NCI-H526 (cell line): Measurements from ENCODE around the gene CYB5B.
A peak's percentile ranks its signal among the peaks of the same experiment; 100 is the strongest.

ENCODE experiments used
- DNase-seq, 2 experiments: peaks; one replicate each; lab custom pipeline; 2025; lab: John Stamatoyannopoulos, UW

CYB5B gene

DNA sequence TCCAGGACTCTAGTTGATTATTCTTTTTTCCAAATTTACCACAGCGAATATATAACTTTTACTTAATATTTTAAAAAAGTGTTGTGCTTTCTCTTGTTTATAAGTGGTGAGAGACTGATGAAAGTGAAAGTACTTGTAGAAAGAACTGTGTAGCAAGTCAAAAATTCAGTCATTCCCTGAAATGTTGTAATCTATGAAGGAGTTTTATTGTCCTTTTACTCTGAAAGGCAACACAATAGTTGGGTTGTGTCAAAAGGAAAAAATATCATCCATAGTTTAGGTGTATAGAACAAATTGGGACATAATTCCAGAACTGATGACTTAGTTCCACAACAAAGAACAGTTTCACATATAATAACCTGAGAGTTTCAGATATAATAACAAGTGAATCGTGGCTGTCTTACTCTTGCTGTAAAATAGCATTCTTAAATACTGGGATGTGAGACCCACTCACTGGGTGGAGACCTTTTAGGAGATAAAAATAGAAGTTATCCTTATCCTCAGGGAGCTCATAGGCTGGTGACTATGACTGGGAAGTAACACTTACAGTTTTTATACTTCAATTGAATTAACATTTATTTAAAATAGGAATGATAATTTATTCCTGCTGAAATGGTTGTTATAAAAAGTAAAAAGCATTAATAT, 20.6 kb downstream of the CYB5B start:
- DNase-seq = no peak

DNA sequence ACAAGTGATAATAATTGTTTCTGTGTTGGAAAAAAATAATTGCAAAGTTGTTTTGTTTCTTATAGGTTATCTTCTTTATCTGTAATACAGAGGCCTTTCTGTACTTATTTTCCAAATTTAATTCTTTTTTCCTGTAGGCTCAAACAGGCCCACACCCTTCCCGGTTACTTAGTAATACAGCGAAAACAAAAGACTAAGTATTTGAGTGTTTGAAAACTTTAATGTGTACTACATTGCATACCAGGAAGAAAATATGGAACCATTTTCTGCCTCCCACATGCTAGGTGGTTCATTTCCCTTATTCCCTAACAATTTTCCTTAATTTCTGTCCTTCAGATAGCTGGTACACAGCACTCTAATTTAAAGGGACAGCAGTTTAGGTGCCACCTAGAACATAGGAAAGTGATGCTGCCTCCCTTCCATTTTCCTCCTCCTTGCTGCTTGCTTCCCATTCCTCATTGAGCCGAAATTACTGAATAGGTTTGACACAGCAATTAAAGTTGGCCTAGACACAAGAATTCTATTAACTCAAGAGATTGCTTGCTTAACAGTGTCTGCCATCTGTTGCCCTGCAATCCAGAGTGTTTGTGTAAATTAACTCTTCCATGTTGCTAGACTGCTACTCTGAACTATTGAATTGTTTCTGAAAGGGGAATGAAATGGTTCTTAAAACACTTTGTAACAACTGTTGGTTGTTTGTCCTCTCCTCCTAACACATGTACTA, 24.2 kb downstream of the CYB5B start:
- DNase-seq = no peak

DNA sequence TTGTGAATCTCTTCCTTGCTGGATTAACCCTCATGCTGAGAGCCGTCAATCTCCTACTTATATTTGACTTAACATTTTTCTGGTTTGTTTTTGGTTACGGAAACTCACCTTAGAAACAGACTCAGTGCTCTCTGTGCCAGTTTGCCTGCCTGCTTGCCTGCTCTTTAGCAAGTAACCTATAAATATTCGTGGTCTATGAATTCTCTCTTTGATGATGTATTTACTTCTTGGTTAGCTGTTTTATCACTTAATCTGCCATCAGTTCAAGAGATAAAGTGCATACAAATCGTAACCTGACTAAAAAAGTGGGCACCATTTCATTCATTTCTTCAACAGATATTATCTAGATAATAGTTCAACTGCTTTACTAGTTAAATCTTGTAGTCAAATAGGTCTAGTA, 26.7 kb downstream of the CYB5B start:
- no peak for DNase-seq

DNA sequence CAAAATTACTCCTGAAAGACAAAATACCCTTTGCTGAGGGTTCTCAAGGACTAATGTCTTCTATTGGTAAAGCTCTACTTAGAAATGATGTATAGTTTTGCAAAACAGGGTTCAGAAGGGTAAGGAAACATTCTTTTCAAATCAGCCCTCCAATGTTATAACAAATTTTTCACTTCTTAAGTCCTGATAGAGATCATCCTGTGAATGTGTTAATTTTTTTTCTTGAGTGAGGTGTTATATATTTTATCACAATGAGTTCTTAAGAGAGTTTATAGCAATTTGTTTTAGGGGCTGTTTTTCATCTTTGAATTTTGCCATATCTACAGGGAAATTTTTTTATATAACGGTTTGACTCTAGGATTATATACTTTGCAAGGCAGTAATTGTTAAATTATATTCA, 29.5 kb downstream of the CYB5B start:
- DNase-seq = no peak

DNA sequence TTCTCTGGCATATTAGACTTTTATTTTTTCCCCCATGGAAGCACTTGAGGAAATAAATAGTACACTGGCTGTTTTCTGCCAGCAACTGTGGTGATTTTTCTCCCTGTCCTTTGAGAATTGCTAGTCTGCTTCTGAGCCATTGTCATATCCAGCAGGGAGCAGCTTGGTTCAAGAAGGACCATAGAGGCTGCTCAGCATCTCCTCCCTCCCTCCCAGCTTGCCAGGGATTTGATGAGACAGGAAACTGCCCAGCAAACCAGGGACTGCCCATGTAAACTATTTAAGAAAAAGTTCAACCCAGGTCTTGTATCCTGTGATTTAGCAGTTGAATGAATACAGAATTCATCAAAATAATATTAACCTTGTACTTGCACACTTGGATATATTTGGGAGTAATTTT, 39.5 kb downstream of the CYB5B start:
- no peak for DNase-seq

DNA sequence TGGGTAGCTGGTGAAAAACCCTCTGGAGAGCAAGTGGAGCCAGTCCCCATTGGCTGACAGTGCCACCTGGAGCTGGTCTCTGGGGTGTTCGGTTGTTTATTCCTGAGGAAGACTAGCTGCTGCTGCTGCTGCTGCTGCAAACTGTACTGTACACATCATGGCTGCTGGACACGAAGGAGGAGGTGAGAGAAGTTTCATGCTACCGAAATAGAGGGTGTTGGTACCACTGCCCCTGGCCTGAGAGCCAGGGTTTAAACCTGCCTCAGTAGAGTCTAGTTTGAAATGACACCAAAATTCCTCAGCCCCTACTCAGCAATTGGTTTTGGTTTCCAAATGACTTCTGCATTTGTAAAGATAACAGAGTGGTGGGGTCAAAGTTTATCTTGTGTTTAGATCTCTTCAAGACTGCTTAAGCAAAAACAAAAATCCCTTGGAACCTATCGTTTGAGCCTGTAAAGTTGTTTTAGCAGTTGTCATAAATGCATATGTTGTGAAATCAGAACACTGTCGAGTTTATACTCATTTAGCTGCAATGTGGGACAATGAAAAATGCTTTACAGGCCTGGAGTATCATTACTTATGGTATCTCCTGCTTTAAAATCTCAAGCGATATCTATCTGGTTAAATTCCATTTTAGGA, 40.8 kb downstream of the CYB5B start:
- no peak for DNase-seq

DNA sequence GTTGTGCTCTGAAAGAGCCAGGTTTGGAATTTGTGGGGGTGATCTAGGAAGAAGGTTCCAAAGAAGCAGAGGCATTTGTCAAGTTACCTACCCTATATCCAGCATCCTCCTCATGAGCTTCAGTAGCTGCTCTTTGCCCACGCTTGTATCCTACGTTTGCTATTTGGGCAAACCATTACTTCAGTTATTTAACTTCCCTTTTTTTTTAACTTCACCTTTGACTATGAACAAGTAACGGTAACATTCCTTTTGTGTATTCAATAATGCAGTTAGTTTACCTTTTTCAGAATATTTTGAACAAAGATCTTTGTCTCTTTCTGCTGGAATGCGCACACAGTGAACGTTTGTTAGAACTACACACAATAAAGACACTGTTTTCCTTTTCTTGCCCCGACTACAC, 41.5 kb downstream of the CYB5B start:
- DNase-seq = no peak

DNA sequence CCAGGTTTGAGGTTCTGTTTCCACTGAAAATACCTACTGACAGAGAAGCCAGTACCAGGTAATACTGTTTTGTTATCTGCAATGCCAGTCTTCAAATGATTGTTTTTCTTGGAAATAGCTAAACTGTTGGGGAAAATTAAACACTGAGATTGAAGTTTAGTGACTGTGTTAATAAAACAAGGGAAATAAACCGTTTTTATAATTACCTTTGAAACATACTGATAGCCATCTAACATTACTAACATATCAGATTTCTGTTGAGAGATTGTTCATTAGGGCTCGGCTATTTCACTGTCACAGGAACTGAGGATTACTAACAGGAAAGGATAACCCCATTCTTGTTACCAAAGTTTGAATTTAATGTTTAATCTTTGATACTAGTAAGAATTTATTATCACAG, 42.1 kb downstream of the CYB5B start:
- DNase-seq = no peak

DNA sequence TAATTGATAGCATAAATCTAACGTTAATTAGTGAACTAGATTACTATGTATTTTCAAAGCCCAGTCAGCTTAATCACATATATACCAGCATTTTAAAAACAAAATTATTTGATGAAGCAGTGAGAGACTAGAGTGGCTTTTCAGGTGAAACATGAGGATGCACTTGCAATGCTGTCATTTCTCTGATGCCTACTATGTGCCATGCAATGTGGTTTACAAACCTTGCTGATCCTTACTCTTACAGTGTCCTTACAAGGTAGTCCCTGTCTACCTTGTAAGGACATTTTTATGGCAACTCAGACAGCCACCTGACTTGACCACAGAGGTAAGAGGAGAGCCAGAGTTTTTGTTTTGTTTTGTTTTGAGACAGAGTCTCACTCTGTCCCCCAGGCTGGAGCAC, 42.7 kb downstream of the CYB5B start:
- DNase-seq = no peak

DNA sequence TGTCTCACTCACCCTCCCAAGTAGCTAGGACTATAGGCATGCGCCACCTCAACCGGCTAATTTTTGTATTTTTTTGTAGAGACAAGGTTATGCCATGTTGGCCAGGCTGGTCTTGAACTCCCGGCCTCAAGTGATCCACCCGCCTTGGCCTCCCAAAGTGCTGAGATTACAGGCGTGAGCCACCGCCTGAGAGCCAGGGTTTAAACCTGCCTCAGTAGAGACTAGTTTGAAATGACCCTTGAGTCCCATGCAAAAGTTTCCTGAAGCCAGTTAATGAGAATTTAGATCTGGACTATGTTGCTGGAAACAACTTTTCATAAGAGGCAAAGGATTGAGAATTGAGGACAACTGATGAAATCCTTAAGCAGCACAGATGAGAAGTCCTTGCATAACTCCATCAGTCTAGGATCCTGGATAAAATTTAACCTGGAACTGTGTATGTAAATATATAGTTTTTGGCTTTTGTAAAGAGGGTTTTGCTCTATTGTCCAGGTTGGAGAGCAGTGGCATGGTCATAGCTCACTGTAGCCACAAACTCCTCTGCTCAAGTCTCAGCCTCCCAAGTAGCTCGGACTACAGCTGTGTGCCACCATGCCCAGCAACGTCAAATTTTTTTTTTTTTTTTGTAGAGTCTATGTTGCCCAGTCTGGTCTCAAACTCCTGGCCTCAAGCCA, 43.2 kb downstream of the CYB5B start:
- DNase-seq = no peak

DNA sequence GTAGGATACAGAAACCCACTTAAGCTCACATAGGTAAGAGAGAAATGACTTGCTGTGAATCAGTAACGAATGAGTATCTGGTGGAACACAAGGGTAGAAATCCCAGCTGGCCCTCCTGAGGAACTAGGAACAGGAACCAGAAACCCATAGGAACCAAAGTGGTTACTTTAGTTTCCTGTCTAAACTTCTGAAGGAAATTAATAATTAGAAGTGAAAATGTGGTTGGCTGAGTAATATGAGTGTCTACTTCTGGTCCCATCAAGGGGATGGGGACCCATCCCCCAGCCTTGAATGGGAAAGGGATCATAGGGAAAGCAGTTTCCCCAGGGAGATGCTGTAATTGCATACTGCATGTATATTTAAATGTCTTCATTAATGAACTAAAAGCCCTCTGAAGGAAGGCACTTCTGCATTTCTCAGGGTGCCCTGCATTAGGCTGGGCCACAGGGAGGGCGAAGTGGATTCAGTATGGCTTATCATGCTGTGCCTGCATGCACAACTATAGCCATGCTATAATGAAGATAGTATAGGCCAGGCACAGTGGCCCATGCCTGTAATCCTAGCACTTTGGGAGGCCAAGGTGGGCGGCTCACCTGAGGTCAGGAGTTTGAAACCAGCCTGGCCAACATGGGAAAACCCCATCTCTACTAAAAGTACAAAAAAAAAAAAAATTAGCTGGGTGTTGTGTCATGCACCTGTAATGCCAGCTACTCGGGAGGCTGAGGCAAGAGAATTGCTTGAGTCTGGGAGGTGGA, 45.6 kb downstream of the CYB5B start:
- DNase-seq = no peak

DNA sequence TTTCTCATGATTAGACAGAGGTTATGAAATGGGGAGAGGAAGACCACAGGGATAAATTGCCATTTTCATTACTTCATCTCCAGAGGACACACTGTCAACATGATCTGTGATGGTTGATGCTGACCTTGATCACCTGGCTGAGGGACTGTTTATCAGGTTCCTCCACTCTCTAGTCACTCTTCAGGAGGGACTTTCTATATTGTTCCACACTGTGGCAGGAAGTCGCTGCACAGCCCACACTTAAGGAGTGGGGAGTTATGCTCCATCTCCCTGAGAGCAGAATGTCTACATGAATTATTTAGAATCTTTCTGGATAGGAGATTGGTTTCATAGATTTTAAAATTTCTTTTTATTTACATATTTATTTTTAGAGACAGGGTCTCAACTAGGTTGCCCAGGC, 46.7 kb downstream of the CYB5B start:
- DNase-seq = no peak

DNA sequence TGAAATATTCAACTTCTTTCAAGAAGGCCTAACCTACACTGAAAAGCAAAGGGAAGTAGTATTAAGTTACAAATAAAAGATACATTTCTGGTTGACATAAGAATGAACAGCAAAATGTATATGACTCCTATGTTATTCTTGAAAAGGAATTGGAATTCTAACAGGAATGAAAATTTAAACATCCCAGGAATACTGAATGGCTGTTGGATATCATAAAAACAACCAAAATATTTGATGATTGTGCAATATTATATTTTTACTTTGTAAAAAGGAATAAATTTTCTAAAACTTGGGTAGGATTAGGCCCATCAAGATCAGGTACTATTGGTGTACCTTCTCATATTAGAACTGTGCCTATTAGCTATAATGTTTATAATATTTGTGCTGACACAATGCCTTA, 50.0 kb downstream of the CYB5B start:
- DNase-seq = no peak

DNA sequence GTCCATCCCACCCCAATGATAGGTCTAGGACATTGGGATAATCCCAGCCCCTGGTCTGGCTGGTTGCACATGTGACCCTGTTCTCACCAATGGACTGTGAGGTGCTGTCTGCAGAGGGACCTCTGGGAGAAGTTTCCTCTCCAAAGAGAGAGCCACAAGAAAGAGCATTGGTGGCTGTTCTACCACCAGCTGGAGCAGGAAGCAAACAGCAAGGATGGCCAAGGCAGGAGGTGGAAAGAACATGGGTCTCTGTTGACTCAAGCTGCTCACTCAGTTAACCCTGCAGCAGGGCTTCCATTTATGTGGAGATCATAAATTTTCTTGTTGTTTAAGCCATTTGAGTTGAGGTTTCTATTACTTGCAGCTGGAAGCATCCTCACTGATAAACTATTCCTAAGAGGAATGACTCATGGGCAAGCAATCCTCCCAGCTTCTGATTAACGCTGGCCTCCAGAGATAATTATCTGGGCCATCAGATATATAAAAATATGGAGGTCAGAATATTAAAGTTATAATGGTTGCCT, 52.6 kb downstream of the CYB5B start:
- DNase-seq = no peak

DNA sequence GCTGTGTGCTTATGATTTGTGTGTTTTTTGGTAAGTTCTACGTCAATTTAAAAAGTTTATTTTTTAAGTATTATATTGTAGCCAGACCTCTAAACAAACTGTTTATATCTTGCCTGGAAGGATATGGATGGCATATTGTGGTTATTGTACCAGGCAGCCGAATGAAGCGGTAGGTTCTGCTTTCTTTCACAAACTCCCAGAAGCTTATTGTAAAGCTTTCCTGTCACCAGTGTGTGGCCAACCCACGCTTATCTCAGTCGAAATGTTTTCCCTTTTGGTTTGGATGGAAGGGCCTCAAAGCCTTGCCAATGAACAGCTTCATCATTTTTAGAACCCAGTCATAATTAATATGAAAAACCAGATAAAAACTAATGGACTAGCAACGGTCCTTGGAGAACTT, 53.1 kb downstream of the CYB5B start:
- DNase-seq = no peak

DNA sequence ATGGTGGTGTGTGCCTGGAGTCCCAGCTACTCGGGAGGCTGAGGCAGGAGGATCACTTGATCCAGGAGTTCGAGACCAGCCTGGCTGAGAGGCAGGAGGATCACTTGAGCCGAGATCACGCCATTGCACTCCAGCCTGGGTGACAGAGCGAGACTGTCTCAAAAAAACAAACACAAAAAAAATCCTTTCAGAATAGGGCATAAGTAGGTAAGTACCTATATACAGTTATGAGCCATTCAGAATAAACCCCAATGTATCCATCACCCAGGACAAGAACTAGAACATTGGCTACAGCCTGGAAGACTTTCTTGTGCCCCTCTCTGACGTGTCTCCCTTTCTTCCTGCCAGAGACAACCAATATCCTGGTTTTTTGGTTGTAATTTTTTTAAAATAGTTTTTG, 54.3 kb downstream of the CYB5B start:
- DNase-seq = no peak

DNA sequence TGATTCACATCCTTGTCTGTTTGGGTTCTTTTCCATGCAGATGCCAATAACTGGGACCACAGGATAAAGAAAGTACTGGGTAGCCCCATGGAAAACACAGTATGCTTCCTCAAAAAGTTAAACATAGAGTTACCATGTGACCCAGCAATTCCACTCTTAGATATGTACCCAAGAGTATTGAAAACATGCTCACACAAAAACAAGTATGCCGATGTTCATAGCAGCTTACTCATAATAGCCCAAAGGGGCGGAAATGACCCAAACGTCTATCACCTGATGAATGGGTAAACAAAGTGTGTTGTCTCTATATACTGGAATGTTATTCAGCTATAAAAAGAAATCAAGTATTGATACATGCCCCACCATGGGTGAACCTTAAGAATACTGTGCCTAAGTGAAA, 55.4 kb downstream of the CYB5B start:
- no peak for DNase-seq

DNA sequence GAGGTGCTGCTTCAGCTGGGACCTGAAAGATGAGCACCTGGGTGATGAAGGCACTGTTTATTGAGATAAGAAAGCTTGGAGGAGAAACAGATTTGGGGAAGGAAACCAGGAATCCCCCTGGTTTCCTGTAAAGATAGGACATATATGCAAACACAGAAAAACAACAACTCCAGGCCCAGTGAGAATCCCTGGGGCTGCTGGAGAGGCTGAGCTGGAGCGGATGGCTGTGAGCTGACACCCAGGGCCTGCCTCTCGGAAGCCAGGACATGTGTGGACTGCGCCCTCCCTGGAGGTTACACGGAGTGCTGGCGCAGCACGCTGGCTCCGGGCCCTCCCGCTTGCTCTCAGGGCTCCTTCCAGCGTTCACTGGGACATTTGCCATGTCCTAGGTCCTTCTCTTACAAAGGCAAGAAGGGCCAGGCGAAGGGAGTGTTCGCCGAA, 57.5 kb downstream of the CYB5B start:
- DNase-seq = no peak

DNA sequence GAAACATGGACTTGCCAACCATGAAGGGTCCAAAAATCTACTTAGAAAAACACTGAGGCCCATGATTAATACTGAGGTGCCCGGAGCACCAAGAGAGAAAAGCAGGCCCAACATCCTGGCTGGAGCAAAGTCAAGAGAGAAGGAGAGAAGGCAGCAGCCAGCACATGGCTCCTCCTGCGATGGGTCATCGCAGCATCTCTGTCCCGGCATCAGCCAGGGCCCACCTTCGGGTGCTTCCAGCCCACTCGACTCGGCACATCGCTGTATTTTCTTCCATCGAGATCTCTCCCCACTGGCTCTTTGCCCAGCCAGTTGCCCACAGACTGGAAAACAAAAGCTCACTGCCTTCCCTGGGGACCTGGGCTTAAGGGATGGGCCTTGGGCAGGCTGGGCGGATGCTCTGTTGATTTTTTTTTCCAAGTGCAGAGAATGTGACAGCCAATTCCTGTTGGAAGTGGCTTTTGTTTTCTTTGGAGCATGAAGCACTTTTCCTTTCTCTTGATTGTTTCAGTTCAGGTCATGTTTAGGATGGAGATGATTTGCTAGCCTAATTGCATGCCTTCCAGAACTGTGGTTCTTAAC, 58.1 kb downstream of the CYB5B start:
- peak; percentile 4 to 57 for DNase-seq

DNA sequence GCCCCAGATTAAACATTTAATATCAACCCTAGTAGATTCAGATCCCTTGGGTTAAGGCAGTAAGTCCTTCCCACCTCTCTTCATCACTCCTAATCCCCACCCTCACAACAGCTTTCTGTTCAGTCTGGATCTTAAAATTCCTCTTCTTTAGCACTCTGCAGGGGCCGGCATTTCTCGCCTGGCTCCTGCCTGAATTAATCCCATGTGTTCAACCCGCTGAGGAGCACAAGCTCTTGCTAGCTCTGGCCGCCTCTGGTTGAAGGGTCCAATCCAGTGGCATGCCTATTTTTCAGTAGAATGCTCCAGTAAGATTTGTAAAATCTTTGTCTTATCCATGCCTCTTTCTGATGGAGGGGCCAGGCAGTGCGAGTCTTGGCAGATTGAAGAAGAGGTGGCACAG, 59.2 kb downstream of the CYB5B start:
- no peak for DNase-seq

DNA sequence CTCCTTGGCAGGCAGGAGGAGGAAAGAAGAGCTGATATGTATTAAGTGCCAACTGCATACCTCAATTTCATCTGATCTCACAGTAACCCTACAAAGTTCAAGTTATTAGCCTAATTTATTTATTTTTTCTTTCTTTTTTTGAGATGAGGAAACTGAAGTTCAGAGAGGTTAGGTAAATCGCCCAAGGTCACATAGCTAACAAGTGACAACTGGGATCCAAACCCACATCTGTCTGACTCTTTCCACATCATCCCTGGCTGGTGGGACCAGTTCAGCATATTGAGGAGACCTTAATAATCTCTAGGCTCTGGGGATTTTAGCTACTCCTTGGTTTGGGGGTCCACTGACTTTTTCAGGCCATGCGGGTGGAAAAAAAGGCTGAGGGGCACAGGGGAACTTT, 60.9 kb downstream of the CYB5B start:
- DNase-seq = no peak

DNA sequence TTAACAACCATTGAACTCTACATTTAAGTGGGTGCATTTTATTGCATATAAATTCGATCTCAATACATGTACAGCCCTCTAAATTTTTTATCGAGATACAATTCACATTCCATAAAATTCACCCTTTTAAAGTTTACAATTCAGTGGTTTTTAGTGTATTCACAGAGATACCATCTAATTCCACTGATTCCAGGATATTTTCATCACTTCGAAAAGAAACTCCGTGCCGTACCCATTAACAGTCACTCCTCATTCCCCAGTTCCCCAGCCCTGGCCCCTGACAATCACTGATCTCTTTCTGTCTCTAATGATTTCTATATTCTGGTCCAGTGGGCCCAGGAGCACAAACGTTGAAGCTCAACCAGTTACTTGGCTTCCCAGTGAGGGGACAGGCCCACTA, 61.4 kb downstream of the CYB5B start:
- DNase-seq = no peak
